HG03354 (cell line): ENCODE results near the gene SYVN1.

Experiments
- ATAC-seq: cut with Tn5 transposase; IDR thresholded peaks from one replicate; pipeline ENCODE4 v1.9.1; 2021; ENCODE audit warnings: mild to moderate bottlenecking; ENCODE audit not compliant: unreplicated experiment, poor library complexity, severe bottlenecking

Gene SYVN1

DNA sequence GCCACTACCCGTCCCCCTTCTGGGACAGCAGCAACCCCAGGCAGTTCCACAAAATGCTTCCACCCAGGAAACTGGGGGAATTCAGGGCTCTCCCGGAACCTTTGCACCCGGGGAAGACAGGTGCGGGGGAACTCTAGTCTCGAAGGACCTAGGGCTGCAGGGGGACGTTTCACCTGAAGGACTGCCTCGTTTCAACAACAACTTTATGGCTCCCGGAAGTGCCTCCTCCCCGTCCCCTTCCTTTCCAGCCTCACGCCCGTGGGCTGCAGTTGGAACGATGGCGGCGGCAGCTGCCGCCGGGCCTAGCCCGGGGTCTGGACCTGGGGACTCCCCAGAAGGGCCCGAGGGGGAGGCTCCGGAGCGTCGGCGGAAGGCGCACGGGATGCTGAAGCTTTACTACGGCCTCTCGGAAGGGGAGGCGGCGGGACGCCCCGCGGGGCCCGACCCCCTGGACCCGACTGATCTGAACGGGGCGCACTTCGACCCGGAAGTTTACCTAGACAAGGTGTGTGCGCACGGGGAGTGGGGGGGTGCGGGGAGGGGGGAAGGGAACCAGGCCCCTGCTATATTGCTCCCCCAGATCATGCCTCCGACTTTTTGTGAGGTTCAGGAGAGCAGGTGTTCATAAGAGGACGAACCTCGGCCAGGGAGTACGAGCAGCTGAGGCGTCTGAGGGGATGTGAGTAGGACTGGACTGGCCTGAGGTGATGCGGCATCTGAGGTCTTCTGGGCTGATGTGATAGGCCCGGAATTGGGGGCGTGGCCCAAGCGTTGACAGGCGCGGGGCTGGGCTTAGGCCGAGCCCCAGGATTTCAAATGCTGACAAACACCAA is 38.1 kb downstream of the SYVN1 start, which contains the start of gene VPS51:
Gene VPS51, plus strand, starts transcription at position 241 of the 833 bp plus-strand sequence. Its CDS starts 37 bp downstream, at position 278.
- peak; percentile 79 for ATAC-seq

DNA sequence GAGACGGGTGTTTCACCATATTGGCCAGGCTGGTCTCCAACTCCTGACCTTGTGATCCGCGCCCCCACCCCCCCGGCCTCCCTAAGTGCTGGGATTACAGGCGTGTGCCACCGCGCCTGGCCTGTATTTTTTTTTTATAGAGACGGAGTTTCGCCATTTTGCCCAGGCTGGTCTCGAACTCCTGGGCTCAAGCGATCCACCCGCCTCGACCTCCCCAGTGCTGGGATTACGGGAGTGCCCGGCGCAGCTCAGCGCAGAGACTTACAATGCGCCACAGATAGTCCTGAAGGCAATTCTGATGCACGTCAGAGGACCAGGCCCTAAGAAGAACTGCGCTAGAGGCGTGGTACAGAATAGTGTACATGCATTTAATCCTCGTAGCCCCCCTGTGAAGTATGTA is 38.9 kb downstream of the SYVN1 start:
- ATAC-seq = no peak

- no peak for ATAC-seq
These were observed 43.7 kb downstream of the SYVN1 start for GRCh38 chr11:65090628-65091027.

- no peak for ATAC-seq
These were observed 44.7 kb downstream of the SYVN1 start for GRCh38 chr11:65089621-65090020.

GRCh38 chr11:65087827-65088226 is 46.5 kb downstream of the SYVN1 start:
- ATAC-seq = no peak

DNA sequence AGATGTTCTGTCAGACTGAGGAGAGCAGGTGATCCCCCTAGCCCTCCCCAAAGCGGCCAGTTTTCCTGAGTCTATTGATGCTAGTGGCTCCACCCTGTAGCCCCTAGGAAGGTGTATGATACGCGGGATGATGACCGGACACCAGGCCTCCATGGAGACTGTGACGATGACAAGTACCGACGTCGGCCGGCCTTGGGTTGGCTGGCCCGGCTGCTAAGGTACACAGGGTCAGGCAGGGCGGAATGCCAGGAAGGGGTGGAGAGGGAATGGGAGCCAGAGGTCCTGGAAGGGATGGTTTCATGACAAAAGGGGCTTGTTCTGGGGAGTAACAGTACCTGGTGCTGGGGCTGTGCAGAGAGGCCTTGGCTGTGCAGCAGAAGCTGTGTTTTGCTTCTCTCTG is 47.1 kb downstream of the SYVN1 start:
- ATAC-seq = no peak

DNA sequence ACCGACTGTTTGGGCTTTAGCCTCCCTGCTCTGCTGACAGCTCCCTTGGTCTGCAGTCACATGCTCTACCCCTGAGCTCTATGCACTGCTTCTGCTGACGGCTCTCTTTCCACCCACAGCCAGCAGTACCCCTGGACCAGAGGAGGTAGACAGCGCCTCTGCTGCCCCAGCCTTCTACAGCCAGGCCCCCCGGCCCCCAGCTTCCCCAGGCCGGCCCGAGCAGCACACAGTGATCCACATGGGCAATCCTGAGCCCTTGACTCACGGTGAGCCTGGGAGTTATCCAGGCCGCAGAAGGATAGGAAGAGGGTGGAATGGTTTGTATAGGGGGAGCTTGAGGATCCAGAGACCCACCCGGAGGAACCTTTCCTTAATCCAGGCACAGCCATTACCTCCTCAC is 47.5 kb downstream of the SYVN1 start:
- ATAC-seq = no peak

DNA sequence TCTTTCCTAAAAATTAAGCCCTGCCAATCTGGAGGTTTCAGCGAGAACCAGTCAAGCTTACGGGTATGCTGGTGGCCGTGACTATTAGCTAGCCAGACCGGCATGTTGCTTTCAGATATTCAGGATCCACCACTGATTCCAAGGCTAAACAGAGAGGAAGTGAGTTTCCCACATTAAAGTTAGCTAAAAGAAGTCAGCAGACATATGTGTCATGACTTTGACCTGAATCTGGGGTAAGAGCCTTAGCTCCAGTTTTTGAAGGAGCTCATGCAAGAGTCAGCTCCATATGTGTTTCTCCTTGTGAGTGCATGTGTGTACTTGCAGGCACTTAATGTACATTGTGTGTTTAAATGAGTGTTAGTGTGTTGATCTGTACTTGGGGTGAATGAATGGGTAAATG is 48.9 kb downstream of the SYVN1 start:
- ATAC-seq = no peak

DNA sequence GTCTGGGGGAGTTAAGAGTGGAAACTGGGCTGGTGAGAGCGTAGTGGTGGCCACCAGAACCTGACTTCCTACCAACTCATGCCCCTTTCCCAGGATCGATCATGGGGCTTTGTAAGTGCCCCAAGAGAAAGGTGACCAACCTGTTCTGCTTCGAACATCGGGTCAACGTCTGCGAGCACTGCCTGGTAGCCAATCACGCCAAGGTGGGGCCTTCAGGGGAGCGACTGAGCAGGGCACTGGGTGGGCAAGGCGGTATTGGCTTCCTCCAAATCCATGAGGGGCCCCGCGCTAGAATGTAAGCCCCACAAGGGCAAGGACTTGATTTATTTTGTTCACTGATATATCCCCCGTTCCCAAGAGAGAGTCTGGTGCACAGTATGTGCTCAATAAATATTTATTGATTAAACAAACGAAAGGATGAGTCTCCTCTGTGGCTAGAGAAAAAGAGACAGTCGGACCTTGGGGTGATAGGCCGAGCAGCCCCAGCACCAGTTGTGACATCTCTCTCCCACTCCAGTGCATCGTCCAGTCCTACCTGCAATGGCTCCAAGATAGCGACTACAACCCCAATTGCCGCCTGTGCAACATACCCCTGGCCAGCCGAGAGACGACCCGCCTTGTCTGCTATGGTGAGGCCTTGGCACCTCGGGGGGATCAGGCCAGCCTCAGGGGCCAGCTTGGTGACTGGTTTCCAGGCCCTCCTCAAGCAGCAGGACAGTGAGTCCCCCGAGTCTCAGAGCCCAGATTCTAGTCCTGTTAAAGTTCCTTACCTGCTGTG is 49.5 kb downstream of the SYVN1 start:
- no peak for ATAC-seq

- ATAC-seq = peak; percentile 78
These were observed 50.3 kb downstream of the SYVN1 start, which contains the start of the genes CDCA5 and ZFPL1 for GRCh38 chr11:65083834-65084597. Gene CDCA5, minus strand, starts transcription at chr11:65084040. Its CDS starts 62 bp downstream, at chr11:65083978. Gene ZFPL1, plus strand, starts transcription at chr11:65084222. Its CDS starts 477 bp downstream, at chr11:65084699.

GRCh38 chr11:65083134-65083833 is 51.0 kb downstream of the SYVN1 start:
- peak; percentile 10 for ATAC-seq

- no peak for ATAC-seq
These were observed 55.5 kb downstream of the SYVN1 start for GRCh38 chr11:65078786-65079342.

DNA sequence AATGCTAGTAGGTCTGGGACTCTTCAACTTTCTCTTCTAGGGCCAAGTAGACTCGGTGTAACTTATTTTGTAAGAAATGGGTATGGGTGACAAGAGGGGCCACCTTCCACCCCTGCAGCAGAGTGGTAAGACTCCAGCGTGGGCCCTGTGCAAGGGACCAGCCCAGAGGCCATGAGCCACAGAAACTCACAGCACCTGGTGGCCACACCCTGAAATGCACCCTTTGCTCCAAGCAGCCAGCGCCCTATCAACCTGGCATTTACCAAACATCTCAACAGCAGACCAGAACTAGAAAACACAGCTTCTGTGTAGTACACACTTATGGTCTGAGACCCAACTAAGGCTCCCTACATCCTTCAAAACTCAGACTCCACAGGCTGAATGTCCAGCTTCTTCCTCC is 56.2 kb downstream of the SYVN1 start:
- no peak for ATAC-seq

DNA sequence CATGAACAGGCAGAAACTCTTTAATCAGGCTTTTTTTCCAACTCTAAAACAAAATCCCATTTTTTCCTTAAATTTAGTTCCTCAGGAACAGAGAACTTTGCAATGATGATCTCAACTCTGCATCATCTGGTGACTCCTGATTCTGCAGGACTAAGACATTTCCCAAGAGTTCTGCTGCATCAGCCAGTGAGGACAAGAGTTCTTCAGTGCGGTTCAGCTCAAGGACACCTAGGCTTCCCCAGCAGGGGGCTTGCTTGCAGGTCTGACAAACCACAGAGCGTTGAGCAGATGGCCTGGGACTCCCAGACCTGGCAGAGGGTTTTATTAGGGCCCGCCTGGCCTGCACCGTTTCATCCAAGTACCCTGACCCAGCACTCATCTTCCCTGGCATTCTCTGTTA is 56.9 kb downstream of the SYVN1 start:
- no peak for ATAC-seq
